Colonic mucosa (tissue), 4 donors: ENCODE measurements around the gene FPR3. TPM values are rescaled to one million over a fixed set of nuclear protein-coding genes. Genes with fewer than 3 reads are reported as not detected.

Experiments used
- DNase-seq: peaks from one replicate; pipeline ENCODE4 v3.0.0-alpha.2; 2020
- H3K27ac ChIP-seq: fragments of 200-600 bp; one replicate; pipeline ENCODE4 v1.8.0; 2021
- H3K27me3 ChIP-seq: fragments of 200-600 bp; one replicate; pipeline ENCODE4 v1.8.0; 2021
- H3K36me3 ChIP-seq: fragments of 200-600 bp; one replicate; pipeline ENCODE4 v1.8.0; 2021
- H3K4me1 ChIP-seq: fragments of 200-600 bp; one replicate; pipeline ENCODE4 v1.8.0; 2021; ENCODE audit warnings: mild to moderate bottlenecking
- H3K4me3 ChIP-seq: fragments of 200-600 bp; one replicate; pipeline ENCODE4 v1.8.0; 2021
- H3K9ac ChIP-seq, 2 donors: one replicate each; pipeline ENCODE4 v1.7.0; 2013; ENCODE audit warnings: control low read depth in 2 of 2, low read depth in 2 of 2, low read length in 2 of 2
- H3K9me3 ChIP-seq: fragments of 200-600 bp; one replicate; pipeline ENCODE4 v1.8.0; 2021
- CTCF ChIP-seq: fragments of 200-600 bp; IDR thresholded peaks from one replicate; pipeline ENCODE4 v1.8.0; 2022; ENCODE audit warnings: antibody characterized with exemption, mild to moderate bottlenecking
- intact Hi-C: fragments of 100-400 bp; cut with DNase I; formaldehyde crosslinking; loops from one replicate; pipeline ENCODE4 v1.14.1; 2022
- total RNA-seq, 2 donors: library from RNA; stranded (reverse); fragmentation: NEBNext Ultra II Directional in 1 of 2; extraction: Animal tissue kit (Norgen Biotek cat#: 25700) in 1 of 2; gene quantifications; one replicate each; pipeline ENCODE4 v1.2.1, GENCODE V29; 2021
- donor health status: healthy.
- donor health status: DM: no; HTN: no; CAD: no.
- donor health status: DM: no; HTN: no; CAD: no.

FPR3 gene
- total RNA-seq, 2 donors from 2014 or later = 1.3 to 7.1 TPM

- intact Hi-C loops = no loop called here
- H3K9me3 ChIP-seq = no peaks in the 10 kb centered on the region
Observed at GRCh38 chr19:51808333-51808986, 13.5 kb downstream of the FPR3 start.

GRCh38 chr19:51809787-51810186 is 14.8 kb downstream of the FPR3 start:
- Histone ChIP-seq H3K4me1 (no peaks in the 10 kb centered on the region), H3K27ac (no peak overlapping the region), H3K9me3 (no peaks in the 10 kb centered on the region), H3K27me3 (no peaks in the 10 kb centered on the region), H3K36me3 (no peaks in the 10 kb centered on the region), H3K9ac (peak overlapping the region in 1 of 2 donors; percentile 26), H3K4me3 (no peak overlapping the region)
- intact Hi-C loops = no loop called here
- no peak for DNase-seq
- TF ChIP-seq CTCF = no peak

More at GRCh38 chr19:51808333-51808986, 13.5 kb downstream of the FPR3 start:
- H3K9ac ChIP-seq = no peak overlapping the region
- DNase-seq = no peak
- H3K4me1 ChIP-seq = no peaks in the 10 kb centered on the region
- no peak for TF ChIP-seq CTCF
- no peak overlapping the region for H3K4me3 ChIP-seq
- no peaks in the 10 kb centered on the region for H3K27me3 ChIP-seq
- no peaks in the 10 kb centered on the region for H3K36me3 ChIP-seq
- no peak overlapping the region for H3K27ac ChIP-seq

DNA sequence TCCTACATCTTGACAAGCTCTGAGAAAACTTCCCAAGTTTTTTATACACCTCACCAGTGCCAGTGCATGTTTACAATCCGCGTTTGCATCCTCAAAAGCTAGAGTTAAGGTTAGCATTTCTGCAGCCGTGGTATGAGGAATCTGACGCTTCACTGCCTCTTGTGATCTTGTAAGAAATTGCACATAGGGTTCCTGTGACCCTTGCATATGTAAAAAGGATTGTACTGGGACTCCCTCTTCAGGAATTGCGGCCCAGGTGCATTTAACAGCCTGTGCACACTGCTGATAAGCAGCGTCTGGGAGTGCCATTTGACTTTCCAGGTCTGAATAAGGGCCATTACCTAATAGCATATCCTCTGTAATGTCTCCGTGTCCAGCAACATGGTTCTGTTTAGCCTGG is 15.3 kb downstream of the FPR3 start:
- Histone ChIP-seq H3K4me1 (no peaks in the 10 kb centered on the region), H3K36me3 (no peaks in the 10 kb centered on the region), H3K9me3 (no peaks in the 10 kb centered on the region), H3K4me3 (no peak overlapping the region), H3K27ac (no peak overlapping the region), H3K27me3 (no peaks in the 10 kb centered on the region), H3K9ac (no peak overlapping the region)
- DNase-seq = no peak
- no peak for TF ChIP-seq CTCF
- intact Hi-C loops = no loop called here

- no peak for TF ChIP-seq CTCF
- Histone ChIP-seq H3K36me3 (no peaks in the 10 kb centered on the region), H3K4me1 (no peaks in the 10 kb centered on the region), H3K9ac (no peak overlapping the region), H3K27me3 (no peaks in the 10 kb centered on the region), H3K4me3 (no peak overlapping the region), H3K27ac (peak overlapping the region; percentile 36), H3K9me3 (no peaks in the 10 kb centered on the region)
- intact Hi-C loops = no loop called here
- no peak for DNase-seq
Observed at GRCh38 chr19:51811344-51811743, 16.4 kb downstream of the FPR3 start.

GRCh38 chr19:51815043-51815442 is 20.1 kb downstream of the FPR3 start:
- Histone ChIP-seq H3K9me3 (no peaks in the 10 kb centered on the region), H3K4me3 (no peak overlapping the region), H3K36me3 (no peaks in the 10 kb centered on the region), H3K9ac (no peak overlapping the region), H3K27ac (no peak overlapping the region), H3K27me3 (no peaks in the 10 kb centered on the region), H3K4me1 (no peaks in the 10 kb centered on the region)
- DNase-seq = no peak
- intact Hi-C loops = no loop called here
- TF ChIP-seq CTCF = no peak
